OCI-LY1 (cell line): ENCODE results near the gene NFASC.

Experiments used
- H2AFZ ChIP-seq: fragments of 200-600 bp; sonication (generic), shearing (Covaris generic); 2 replicates; pipeline ENCODE4 v1.6.0; 2014; ENCODE audit warnings: antibody characterized with exemption, mild to moderate bottlenecking, low read length
- H3F3A ChIP-seq: fragments of 200-600 bp; sonication (generic), shearing (Covaris generic); 2 replicates; pipeline ENCODE4 v1.6.0; 2014; ENCODE audit warnings: mild to moderate bottlenecking, antibody characterized with exemption, low read length, moderate library complexity; ENCODE audit not compliant: insufficient read depth
- H3K27ac ChIP-seq: fragments of 200-600 bp; sonication (generic); 2 replicates; pipeline ENCODE4 v1.5.1; 2014; ENCODE audit warnings: low read length, mixed run types, mild to moderate bottlenecking, low read depth; ENCODE audit not compliant: poor library complexity, severe bottlenecking
- H3K27me3 ChIP-seq: fragments of 200-600 bp; sonication (generic); 2 replicates; pipeline ENCODE4 v1.6.0; 2014; ENCODE audit warnings: antibody characterized with exemption, mild to moderate bottlenecking, low read length, moderate library complexity; ENCODE audit not compliant: insufficient read depth
- H3K36me3 ChIP-seq: fragments of 200-600 bp; sonication (generic); 2 replicates; pipeline ENCODE4 v1.6.1; 2014; ENCODE audit warnings: mild to moderate bottlenecking, antibody characterized with exemption, low read length, moderate library complexity, mixed read lengths; ENCODE audit not compliant: insufficient read depth
- H3K4me1 ChIP-seq: fragments of 200-600 bp; sonication (generic); 2 replicates; pipeline ENCODE4 v1.5.1; 2014; ENCODE audit warnings: mild to moderate bottlenecking, low read length, moderate library complexity; ENCODE audit not compliant: insufficient read depth, severe bottlenecking
- H3K4me2 ChIP-seq: fragments of 200-600 bp; sonication (generic), shearing (Covaris generic); 2 replicates; pipeline ENCODE4 v1.6.1; 2014; ENCODE audit warnings: low read length
- H3K4me3 ChIP-seq: fragments of 200-600 bp; sonication (generic); 2 replicates; pipeline ENCODE4 v1.5.1; 2014; ENCODE audit warnings: low read length, low read depth, mild to moderate bottlenecking, mixed read lengths; ENCODE audit not compliant: poor library complexity, severe bottlenecking
- H3K79me2 ChIP-seq: fragments of 200-600 bp; shearing (Covaris generic); 2 replicates; pipeline ENCODE4 v1.6.1; 2016; ENCODE audit warnings: mixed run types, low read length, mixed read lengths; ENCODE audit not compliant: insufficient read depth
- H3K9ac ChIP-seq: fragments of 200-600 bp; sonication (generic), shearing (Covaris generic); 2 replicates; pipeline ENCODE4 v1.6.1; 2014; ENCODE audit warnings: mild to moderate bottlenecking, low read length, mixed read lengths
- H3K9me2 ChIP-seq: fragments of 200-600 bp; sonication (generic), shearing (Covaris generic); 2 replicates; pipeline ENCODE4 v1.6.1; 2014; ENCODE audit warnings: low read depth, mild to moderate bottlenecking, low read length, mixed read lengths
- H3K9me3 ChIP-seq: fragments of 200-600 bp; shearing (Covaris generic); 2 replicates; pipeline ENCODE4 v1.6.1; 2014; ENCODE audit warnings: low read length, mixed read lengths
- H4K20me1 ChIP-seq: fragments of 200-600 bp; sonication (generic), shearing (Covaris generic); 2 replicates; pipeline ENCODE4 v1.6.0; 2016; ENCODE audit warnings: mild to moderate bottlenecking, low read length; ENCODE audit not compliant: insufficient read depth
- CTCF ChIP-seq: fragments of 200-600 bp; sonication (generic), shearing (Covaris generic); IDR thresholded peaks from 2 replicates; pipeline ENCODE4 v1.5.1; 2017; ENCODE audit warnings: mild to moderate bottlenecking, antibody characterized with exemption, low read length, moderate library complexity, mixed read lengths
- EZH2 ChIP-seq: fragments of 200-600 bp; sonication (generic), shearing (Covaris generic); IDR thresholded peaks from 2 replicates; pipeline ENCODE4 v1.8.0; 2017; ENCODE audit warnings: borderline replicate concordance, mixed run types, mild to moderate bottlenecking, antibody characterized with exemption, low read length, moderate library complexity, mixed read lengths

NFASC gene

GRCh38 chr1:204986181-204986580, 115.5 kb downstream of the NFASC start:
- Histone ChIP-seq H2AFZ (no peak overlapping the region), H3K9me2 (no peaks in the 10 kb centered on the region), H4K20me1 (no peaks in the 10 kb centered on the region), H3K4me2 (no peak overlapping the region), H3K4me3 (no peak overlapping the region), H3K27me3 (peaks cover 11% of the 10 kb centered on the region; the same call in 1 of the 2 replicates), H3K79me2 (no peaks in the 10 kb centered on the region), H3K27ac (no peak overlapping the region), H3K4me1 (no peaks in the 10 kb centered on the region), H3F3A (no peaks in the 10 kb centered on the region), H3K36me3 (no peaks in the 10 kb centered on the region), H3K9ac (no peak overlapping the region), H3K9me3 (no peaks in the 10 kb centered on the region)
- TF ChIP-seq EZH2 (no peak), CTCF (no peak)

- Histone ChIP-seq H3K36me3 (no peaks in the 10 kb centered on the region), H3K4me1 (no peaks in the 10 kb centered on the region), H3K27me3 (peaks cover 11% of the 10 kb centered on the region; the same call in 1 of the 2 replicates), H3K9ac (no peak overlapping the region), H3K9me3 (no peaks in the 10 kb centered on the region), H2AFZ (no peak overlapping the region), H3K27ac (no peak overlapping the region), H3F3A (no peaks in the 10 kb centered on the region), H3K79me2 (no peaks in the 10 kb centered on the region), H3K9me2 (no peaks in the 10 kb centered on the region), H3K4me2 (no peak overlapping the region), H3K4me3 (no peak overlapping the region), H4K20me1 (no peaks in the 10 kb centered on the region)
- no peak for TF ChIP-seq EZH2
- no peak for TF ChIP-seq CTCF
These were observed 117.0 kb downstream of the NFASC start for GRCh38 chr1:204987689-204988088.

GRCh38 chr1:204988196-204988595, 117.5 kb downstream of the NFASC start:
- Histone ChIP-seq H3K4me1 (no peaks in the 10 kb centered on the region), H3K27me3 (peaks cover 11% of the 10 kb centered on the region; the same call in 1 of the 2 replicates), H3K36me3 (no peaks in the 10 kb centered on the region), H2AFZ (no peak overlapping the region), H3K27ac (no peak overlapping the region), H3K9me3 (no peaks in the 10 kb centered on the region), H3K79me2 (no peaks in the 10 kb centered on the region), H3K4me2 (no peak overlapping the region), H3K9ac (no peak overlapping the region), H3F3A (no peaks in the 10 kb centered on the region), H3K4me3 (no peak overlapping the region), H3K9me2 (no peaks in the 10 kb centered on the region), H4K20me1 (no peaks in the 10 kb centered on the region)
- TF ChIP-seq EZH2: no peak

GRCh38 chr1:204989266-204990058, 118.8 kb downstream of the NFASC start:
- Histone ChIP-seq H4K20me1 (no peaks in the 10 kb centered on the region), H3F3A (no peaks in the 10 kb centered on the region), H3K27ac (no peak overlapping the region), H3K79me2 (no peaks in the 10 kb centered on the region), H3K4me2 (no peak overlapping the region), H3K36me3 (no peaks in the 10 kb centered on the region), H3K27me3 (0 out of 2 replicates have a peak, but pooled peaks cover 8% of the 10 kb centered on the region), H3K9ac (no peak overlapping the region), H3K4me3 (no peak overlapping the region), H3K4me1 (no peaks in the 10 kb centered on the region), H2AFZ (no peak overlapping the region), H3K9me3 (no peaks in the 10 kb centered on the region), H3K9me2 (no peaks in the 10 kb centered on the region)
- TF ChIP-seq CTCF (peak; percentile 95), EZH2 (no peak)
